ENCODE results near the gene CLEC4G. TPM values are rescaled to one million over a fixed set of nuclear protein-coding genes. Genes with fewer than 3 reads are reported as not detected.

CLEC4G gene
- total and polyA plus RNA-seq, 2 donors from 2014 or later, result 0.72 to 1.1 TPM

GRCh38 chr19:7718668-7719067, 13.2 kb downstream of the CLEC4G start:
- Histone ChIP-seq H3K4me1 (ENCODE audit: control insufficient read depth in 2 of 3, insufficient read depth in 2 of 3, low read depth in 1 of 3, low read length in 3 of 3) (no peaks in the 10 kb centered on the region), H3K9ac (ENCODE audit: low read length in 3 of 3) (no peak overlapping the region), H3K27ac (ENCODE audit: low read depth in 2 of 2, low read length in 2 of 2) (no peak overlapping the region), H3K4me3 (ENCODE audit: low read length in 3 of 3) (no peak overlapping the region), H3K36me3 (ENCODE audit: control insufficient read depth in 2 of 3, insufficient read depth in 3 of 3, low read length in 3 of 3) (no peaks in the 10 kb centered on the region), H3K9me3 (ENCODE audit: control insufficient read depth in 2 of 3, insufficient read depth in 1 of 3, low read length in 3 of 3) (peaks cover 0 to 4% (median 2%) of the 10 kb centered on the region in 3 donors), H3K27me3 (ENCODE audit: control insufficient read depth, insufficient read depth, low read length) (no peaks in the 10 kb centered on the region)
- TF ChIP-seq CTCF (IDR thresholded peaks at IDR 0.05; ENCODE audit: borderline replicate concordance, extremely low read depth, insufficient read depth), result no peak
- intact Hi-C loops (cut with DNase I), result no loop called here
- FAIRE-seq (no peak), DNase-seq (no peak)

- no peaks in the 10 kb centered on the region for H3K36me3 ChIP-seq (ENCODE audit: control insufficient read depth in 2 of 3, insufficient read depth in 3 of 3, low read length in 3 of 3)
- no peak overlapping the region for H3K4me3 ChIP-seq (ENCODE audit: low read length in 3 of 3)
- H3K4me1 ChIP-seq (ENCODE audit: control insufficient read depth in 2 of 3, insufficient read depth in 2 of 3, low read depth in 1 of 3, low read length in 3 of 3), result no peaks in the 10 kb centered on the region
- peaks cover 0 to 4% (median 2%) of the 10 kb centered on the region in 3 donors for H3K9me3 ChIP-seq (ENCODE audit: control insufficient read depth in 2 of 3, insufficient read depth in 1 of 3, low read length in 3 of 3)
- no peak for TF ChIP-seq CTCF (IDR thresholded peaks at IDR 0.05; ENCODE audit: borderline replicate concordance, extremely low read depth, insufficient read depth)
- no peak overlapping the region for H3K27ac ChIP-seq (ENCODE audit: low read depth in 2 of 2, low read length in 2 of 2)
- no peak for DNase-seq
- no peaks in the 10 kb centered on the region for H3K27me3 ChIP-seq (ENCODE audit: control insufficient read depth, insufficient read depth, low read length)
- intact Hi-C loops (cut with DNase I), result no loop called here
- FAIRE-seq, result no peak
- H3K9ac ChIP-seq (ENCODE audit: low read length in 3 of 3), result no peak overlapping the region
Observed at GRCh38 chr19:7716762-7717161, 15.1 kb downstream of the CLEC4G start.

GRCh38 chr19:7715671-7716070, 16.2 kb downstream of the CLEC4G start:
- H3K4me3 ChIP-seq (ENCODE audit: low read length in 3 of 3), result no peak overlapping the region
- no peak overlapping the region for H3K27ac ChIP-seq (ENCODE audit: low read depth in 2 of 2, low read length in 2 of 2)
- FAIRE-seq (no peak), DNase-seq (no peak)
- H3K9me3 ChIP-seq (ENCODE audit: control insufficient read depth in 2 of 3, insufficient read depth in 1 of 3, low read length in 3 of 3), result peaks cover 0 to 4% (median 2%) of the 10 kb centered on the region in 3 donors
- no peaks in the 10 kb centered on the region for H3K27me3 ChIP-seq (ENCODE audit: control insufficient read depth, insufficient read depth, low read length)
- no peaks in the 10 kb centered on the region for H3K4me1 ChIP-seq (ENCODE audit: control insufficient read depth in 2 of 3, insufficient read depth in 2 of 3, low read depth in 1 of 3, low read length in 3 of 3)
- H3K36me3 ChIP-seq (ENCODE audit: control insufficient read depth in 2 of 3, insufficient read depth in 3 of 3, low read length in 3 of 3), result no peaks in the 10 kb centered on the region
- H3K9ac ChIP-seq (ENCODE audit: low read length in 3 of 3), result no peak overlapping the region
- no peak for TF ChIP-seq CTCF (IDR thresholded peaks at IDR 0.05; ENCODE audit: borderline replicate concordance, extremely low read depth, insufficient read depth)
- intact Hi-C loops (cut with DNase I), result no loop called here

- intact Hi-C loops (cut with DNase I), result no loop called here
- Histone ChIP-seq H3K27ac (ENCODE audit: low read depth in 2 of 2, low read length in 2 of 2) (no peak overlapping the region), H3K9ac (ENCODE audit: low read length in 3 of 3) (no peak overlapping the region), H3K4me1 (ENCODE audit: control insufficient read depth in 2 of 3, insufficient read depth in 2 of 3, low read depth in 1 of 3, low read length in 3 of 3) (no peaks in the 10 kb centered on the region), H3K4me3 (ENCODE audit: low read length in 3 of 3) (no peak overlapping the region), H3K9me3 (ENCODE audit: control insufficient read depth in 2 of 3, insufficient read depth in 1 of 3, low read length in 3 of 3) (no peaks in the 10 kb centered on the region), H3K36me3 (ENCODE audit: control insufficient read depth in 2 of 3, insufficient read depth in 3 of 3, low read length in 3 of 3) (no peaks in the 10 kb centered on the region), H3K27me3 (ENCODE audit: control insufficient read depth, insufficient read depth, low read length) (no peaks in the 10 kb centered on the region)
- no peak for TF ChIP-seq CTCF (IDR thresholded peaks at IDR 0.05; ENCODE audit: borderline replicate concordance, extremely low read depth, insufficient read depth)
- DNase-seq (no peak), FAIRE-seq (no peak)
Observed at GRCh38 chr19:7710616-7711015, 21.3 kb downstream of the CLEC4G start.
